GM13976 (cell line): Measurements from ENCODE around the gene MTMR6.
"Not testable (repeated sequence)": the region's sequence is repeated elsewhere in the genome, so short reads cannot be mapped to it uniquely, and the experiment has no call there.

Experiments
- DNase-seq: peaks from one replicate; pipeline ENCODE4 v3.0.0; 2012; ENCODE audit warnings: low spot score
- CTCF ChIP-seq: IDR thresholded peaks from 2 replicates; pipeline ENCODE4 v1.5.1; 2012; ENCODE audit warnings: borderline replicate concordance, mild to moderate bottlenecking; ENCODE audit not compliant: insufficient read depth; ENCODE audit errors: extremely low read depth, missing control alignments, control extremely low read depth
- in situ Hi-C: fragments of 300-500 bp; cut with MboI; formaldehyde crosslinking; loops from one replicate; pipeline ENCODE4 v1.12.0; 2022; ENCODE audit warnings: low sequenced_read_pairs, mixed read lengths, inconsistent platforms; ENCODE audit not compliant: unreplicated experiment

The MTMR6 gene

GRCh38 chr13:25286969-25287961 lies at the start of gene MTMR6:
MTMR6 (minus strand) TSS chr13:25287488; CDS start chr13:25287247, 241 bp downstream.
- peak; percentile 98 for TF ChIP-seq CTCF
- in situ Hi-C loops = no loop called here
- peak; percentile 97 for DNase-seq

- in situ Hi-C loops = no loop called here
- no peak for TF ChIP-seq CTCF
- DNase-seq = no peak
Observed at GRCh38 chr13:25335856-25336255, 48.6 kb upstream of the MTMR6 start.

- no peak for TF ChIP-seq CTCF
- in situ Hi-C loops = no loop called here
- DNase-seq = no peak
Observed at GRCh38 chr13:25330541-25330940, 43.3 kb upstream of the MTMR6 start.

- DNase-seq = no peak
- no peak for TF ChIP-seq CTCF
- in situ Hi-C loops = no loop called here
Observed at GRCh38 chr13:25329706-25330105, 42.4 kb upstream of the MTMR6 start.

GRCh38 chr13:25324100-25324499 lies 36.8 kb upstream of the MTMR6 start:
- in situ Hi-C loops = no loop called here
- TF ChIP-seq CTCF = no peak
- no peak for DNase-seq

GRCh38 chr13:25319771-25320170 lies 32.5 kb upstream of the MTMR6 start:
- in situ Hi-C loops = no loop called here
- DNase-seq = no peak
- no peak for TF ChIP-seq CTCF

GRCh38 chr13:25318946-25319345 lies 31.7 kb upstream of the MTMR6 start:
- DNase-seq, in situ Hi-C loops: not testable (repeated sequence)
